Astrocyte of the spinal cord (primary cell): ENCODE measurements around the gene WDR33.

Experiments
- DNase-seq: peaks from one replicate; pipeline ENCODE4 v3.0.0; 2011; ENCODE audit warnings: low read depth, low spot score
- H3K4me3 ChIP-seq: 2 replicates; pipeline ENCODE4 v1.5.1; 2011; ENCODE audit warnings: low read depth, mild to moderate bottlenecking, low read length, moderate library complexity
- CTCF ChIP-seq: IDR thresholded peaks from 2 replicates; pipeline ENCODE4 v1.5.1; 2012; ENCODE audit warnings: low read depth, mild to moderate bottlenecking, low read length, inconsistent platforms
- in situ Hi-C: cut with HindIII; loops from 2 replicates; pipeline ENCODE4 v1.10.0; 2017; ENCODE audit warnings: low sequenced_read_pairs

The WDR33 gene

GRCh38 chr2:127735537-127736399, 75.2 kb downstream of the WDR33 start:
- TF ChIP-seq CTCF: no peak
- DNase-seq: no peak
- in situ Hi-C loops: no loop called here
- H3K4me3 ChIP-seq: no peak overlapping the region

- in situ Hi-C loops: no loop called here
- no peak for TF ChIP-seq CTCF
- no peak for DNase-seq
- H3K4me3 ChIP-seq: no peak overlapping the region
Observed at GRCh38 chr2:127735044-127735443, 75.9 kb downstream of the WDR33 start.

- H3K4me3 ChIP-seq: no peak overlapping the region
- no peak for TF ChIP-seq CTCF
- in situ Hi-C loops: no loop called here
- peak; percentile 25 for DNase-seq
Observed at GRCh38 chr2:127733816-127734537, 77.0 kb downstream of the WDR33 start.

GRCh38 chr2:127733113-127733815, 77.7 kb downstream of the WDR33 start:
- TF ChIP-seq CTCF: no peak
- in situ Hi-C loops: no loop called here
- H3K4me3 ChIP-seq: no peak overlapping the region
- DNase-seq: no peak

GRCh38 chr2:127726158-127726880, 84.7 kb downstream of the WDR33 start:
- no peak overlapping the region for H3K4me3 ChIP-seq
- in situ Hi-C loops: no loop called here
- no peak for TF ChIP-seq CTCF
- no peak for DNase-seq

- no peak for DNase-seq
- no peak for TF ChIP-seq CTCF
- in situ Hi-C loops: no loop called here
- H3K4me3 ChIP-seq: no peak overlapping the region
Observed at GRCh38 chr2:127722807-127723206, 88.2 kb downstream of the WDR33 start.
